Suprapubic skin (tissue), 4 donors: Measurements from ENCODE around the gene SNAPC4. TPM values are rescaled to one million over a fixed set of nuclear protein-coding genes. Genes with fewer than 3 reads are reported as not detected.
A peak's percentile ranks its signal among the peaks of the same experiment; 100 is the strongest.

ENCODE experiments used
- DNase-seq, 2 donors: peaks; one replicate each; pipeline ENCODE4 v3.0.0-alpha.2; 2019; ENCODE audit warnings: low spot score in 2 of 2
- H3K27ac ChIP-seq: fragments of 200-600 bp; sonication (generic); one replicate; pipeline ENCODE4 v1.5.1; 2019
- H3K27me3 ChIP-seq: fragments of 200-600 bp; sonication (generic); one replicate; pipeline ENCODE4 v1.5.1; 2019
- H3K36me3 ChIP-seq: fragments of 200-600 bp; sonication (generic); one replicate; pipeline ENCODE4 v1.5.1; 2019
- H3K4me1 ChIP-seq: fragments of 200-600 bp; sonication (generic); one replicate; pipeline ENCODE4 v1.5.1; 2019
- H3K4me3 ChIP-seq: fragments of 200-600 bp; sonication (generic); one replicate; pipeline ENCODE4 v1.5.1; 2019; ENCODE audit warnings: mild to moderate bottlenecking
- H3K9me3 ChIP-seq: fragments of 200-600 bp; sonication (generic); one replicate; pipeline ENCODE4 v1.5.1; 2019
- CTCF ChIP-seq, 2 donors: fragments of 200-600 bp in 1 of 2; fragments of 450-650 bp in 1 of 2; sonication (generic) in 1 of 2; IDR thresholded peaks; one replicate each; pipeline ENCODE4 v1.5.1; 2016 to 2019; ENCODE audit warnings: antibody characterized with exemption in 2 of 2, mild to moderate bottlenecking in 1 of 2, moderate library complexity in 1 of 2
- EP300 ChIP-seq: sonication (generic); formaldehyde crosslinking; IDR thresholded peaks from one replicate; pipeline ENCODE4 v1.6.1; 2017; ENCODE audit warnings: antibody characterized with exemption
- POLR2A ChIP-seq, 2 donors: fragments of 450-650 bp; IDR thresholded peaks; one replicate each; pipeline ENCODE4 v1.6.1; 2017; ENCODE audit warnings: antibody characterized with exemption in 2 of 2, mild to moderate bottlenecking in 2 of 2, moderate library complexity in 2 of 2
- POLR2AphosphoS5 ChIP-seq, 3 donors: sonication (generic); formaldehyde crosslinking; IDR thresholded peaks; one replicate each; pipeline ENCODE4 v1.6.1; 2017; ENCODE audit warnings: antibody characterized with exemption in 3 of 3
- WGBS: methylation state at CpG from one replicate; pipeline ENCODE4 v1.1.5; 2018; 5-methylcytosine and 5-hydroxymethylcytosine counted together
- total RNA-seq, 4 donors: library from RNA; depleted of rRNA; stranded (reverse); fragments of >200 nt; gene quantifications; one replicate each; pipeline ENCODE4 v1.1.0, GENCODE V29; 2016

The SNAPC4 gene
- total RNA-seq, 4 donors from 2014 or later: 6.1 to 11.1 (median 9.8) TPM

- Histone ChIP-seq H3K4me3 (peak overlapping the region; percentile 29), H3K4me1 (peaks cover 21% of the 10 kb centered on the region), H3K36me3 (peaks cover under 1% of the 10 kb centered on the region), H3K27ac (no peak overlapping the region), H3K9me3 (no peaks in the 10 kb centered on the region), H3K27me3 (no peaks in the 10 kb centered on the region)
- 38% methylated on average over 11 of the region's 21 CpGs for WGBS
- no peak for DNase-seq
- TF ChIP-seq POLR2A (IDR thresholded peaks at IDR 0.05): no peak
- TF ChIP-seq POLR2AphosphoS5 (IDR thresholded peaks at IDR 0.05): no peak
- TF ChIP-seq CTCF (IDR thresholded peaks at IDR 0.05): no peak
- no peak for TF ChIP-seq EP300
Observed at GRCh38 chr9:136372561-136373299, 27.2 kb downstream of the SNAPC4 start.

- no peak overlapping the region for H3K4me3 ChIP-seq
- peaks cover 21% of the 10 kb centered on the region for H3K4me1 ChIP-seq
- DNase-seq: no peak
- TF ChIP-seq POLR2AphosphoS5 (IDR thresholded peaks at IDR 0.05) (no peak), POLR2A (IDR thresholded peaks at IDR 0.05) (no peak), EP300 (no peak), CTCF (IDR thresholded peaks at IDR 0.05) (no peak)
- no peaks in the 10 kb centered on the region for H3K27me3 ChIP-seq
- no peak overlapping the region for H3K27ac ChIP-seq
- H3K9me3 ChIP-seq: no peaks in the 10 kb centered on the region
- WGBS: no CpG with 5 or more reads among the region's 21 CpGs
- H3K36me3 ChIP-seq: no peaks in the 10 kb centered on the region
Observed at GRCh38 chr9:136372006-136372405, 28.0 kb downstream of the SNAPC4 start.

- no peaks in the 10 kb centered on the region for H3K36me3 ChIP-seq
- WGBS: 75% methylated on average over 2 of the region's 13 CpGs
- TF ChIP-seq EP300: no peak
- no peak for TF ChIP-seq POLR2A (IDR thresholded peaks at IDR 0.05)
- TF ChIP-seq CTCF (IDR thresholded peaks at IDR 0.05): no peak
- no peaks in the 10 kb centered on the region for H3K27me3 ChIP-seq
- DNase-seq: no peak
- H3K4me1 ChIP-seq: peaks cover 21% of the 10 kb centered on the region
- H3K27ac ChIP-seq: no peak overlapping the region
- H3K9me3 ChIP-seq: no peaks in the 10 kb centered on the region
- no peak overlapping the region for H3K4me3 ChIP-seq
Observed at GRCh38 chr9:136371533-136371880, 28.5 kb downstream of the SNAPC4 start.

- no peaks in the 10 kb centered on the region for H3K36me3 ChIP-seq
- DNase-seq: no peak
- 92% methylated on average over 28 of the region's 54 CpGs for WGBS
- no peaks in the 10 kb centered on the region for H3K9me3 ChIP-seq
- H3K27ac ChIP-seq: no peak overlapping the region
- H3K4me1 ChIP-seq: peaks cover 21% of the 10 kb centered on the region
- TF ChIP-seq POLR2A (IDR thresholded peaks at IDR 0.05) (no peak), POLR2AphosphoS5 (IDR thresholded peaks at IDR 0.05) (no peak), CTCF (IDR thresholded peaks at IDR 0.05) (no peak), EP300 (no peak)
- H3K4me3 ChIP-seq: no peak overlapping the region
- H3K27me3 ChIP-seq: no peaks in the 10 kb centered on the region
Observed at GRCh38 chr9:136370687-136371532, 29.1 kb downstream of the SNAPC4 start.

- TF ChIP-seq EP300 (no peak), POLR2AphosphoS5 (IDR thresholded peaks at IDR 0.05) (no peak), CTCF (IDR thresholded peaks at IDR 0.05) (no peak), POLR2A (IDR thresholded peaks at IDR 0.05) (no peak)
- no peak for DNase-seq
- H3K36me3 ChIP-seq: no peaks in the 10 kb centered on the region
- H3K4me1 ChIP-seq: peaks cover 24% of the 10 kb centered on the region
- H3K27me3 ChIP-seq: no peaks in the 10 kb centered on the region
- no CpG with 5 or more reads among the region's 19 CpGs for whole genome bisulfite sequencing
- no peak overlapping the region for H3K27ac ChIP-seq
- H3K9me3 ChIP-seq: no peaks in the 10 kb centered on the region
- no peak overlapping the region for H3K4me3 ChIP-seq
Observed at GRCh38 chr9:136370037-136370436, 29.9 kb downstream of the SNAPC4 start.
